ACC112 (cell line): Measurements from ENCODE around the gene SSR1.

ENCODE experiments used
- H2AFZ ChIP-seq: fragments of 200-600 bp; sonication (generic); one replicate; pipeline ENCODE4 v1.6.0; 2017; ENCODE audit warnings: antibody characterized with exemption, low read length; ENCODE audit not compliant: unreplicated experiment
- H3K27ac ChIP-seq: fragments of 200-600 bp; sonication (generic); 2 replicates; pipeline ENCODE4 v1.5.1; 2014; ENCODE audit warnings: low read depth, mild to moderate bottlenecking, antibody characterized with exemption, low read length, moderate library complexity
- H3K27me3 ChIP-seq: fragments of 200-600 bp; sonication (generic); 2 replicates; pipeline ENCODE4 v1.6.1; 2014; ENCODE audit warnings: mild to moderate bottlenecking, antibody characterized with exemption, low read length, moderate library complexity, mixed read lengths; ENCODE audit not compliant: insufficient read depth
- H3K36me3 ChIP-seq: fragments of 200-600 bp; sonication (generic); 2 replicates; pipeline ENCODE4 v1.6.1; 2016; ENCODE audit warnings: mild to moderate bottlenecking, antibody characterized with exemption, low read length, moderate library complexity, mixed read lengths; ENCODE audit not compliant: insufficient read depth
- H3K4me1 ChIP-seq: fragments of 200-600 bp; sonication (generic); one replicate; pipeline ENCODE4 v1.6.1; 2016; ENCODE audit warnings: low read length, mixed read lengths; ENCODE audit not compliant: insufficient read depth, unreplicated experiment, control insufficient read depth
- H3K4me3 ChIP-seq: fragments of 200-600 bp; sonication (generic); 2 replicates; pipeline ENCODE4 v1.5.1; 2014; ENCODE audit warnings: mild to moderate bottlenecking, low read depth, low read length
- H3K79me2 ChIP-seq: fragments of 200-600 bp; sonication (generic); one replicate; pipeline ENCODE4 v1.6.0; 2016; ENCODE audit warnings: low read length; ENCODE audit not compliant: control insufficient read depth, unreplicated experiment, insufficient read depth

The SSR1 gene

GRCh38 chr6:7304821-7305220 is 8.2 kb downstream of the SSR1 start:
- Histone ChIP-seq H3K27me3 (no peaks in the 10 kb centered on the region), H3K27ac (no peak overlapping the region), H3K79me2 (peaks cover 51% of the 10 kb centered on the region), H3K4me1 (peaks cover 7% of the 10 kb centered on the region), H3K4me3 (no peak overlapping the region), H3K36me3 (peaks cover 44% of the 10 kb centered on the region), H2AFZ (no peak overlapping the region)

GRCh38 chr6:7301702-7302101 is 11.3 kb downstream of the SSR1 start:
- Histone ChIP-seq H2AFZ (no peak overlapping the region), H3K4me1 (no peaks in the 10 kb centered on the region), H3K27me3 (no peaks in the 10 kb centered on the region), H3K4me3 (no peak overlapping the region), H3K36me3 (peaks cover 45% of the 10 kb centered on the region), H3K27ac (no peak overlapping the region), H3K79me2 (peaks cover 23% of the 10 kb centered on the region)

- Histone ChIP-seq H3K4me1 (no peaks in the 10 kb centered on the region), H3K27ac (no peak overlapping the region), H3K36me3 (peaks cover 48% of the 10 kb centered on the region), H3K27me3 (no peaks in the 10 kb centered on the region), H3K79me2 (peaks cover 26% of the 10 kb centered on the region), H3K4me3 (no peak overlapping the region), H2AFZ (no peak overlapping the region)
These were observed 12.1 kb downstream of the SSR1 start for GRCh38 chr6:7300926-7301325.

- no peak overlapping the region for H3K4me3 ChIP-seq
- no peak overlapping the region for H3K27ac ChIP-seq
- no peaks in the 10 kb centered on the region for H3K4me1 ChIP-seq
- H3K79me2 ChIP-seq = peaks cover 5% of the 10 kb centered on the region
- H2AFZ ChIP-seq = no peak overlapping the region
- no peaks in the 10 kb centered on the region for H3K27me3 ChIP-seq
- H3K36me3 ChIP-seq = peaks cover 53% of the 10 kb centered on the region
These were observed 14.9 kb downstream of the SSR1 start for GRCh38 chr6:7298113-7298512.

- peaks cover 49% of the 10 kb centered on the region for H3K36me3 ChIP-seq
- peaks cover 5% of the 10 kb centered on the region for H3K79me2 ChIP-seq
- H3K4me1 ChIP-seq = no peaks in the 10 kb centered on the region
- no peak overlapping the region for H3K4me3 ChIP-seq
- H3K27ac ChIP-seq = no peak overlapping the region
- H2AFZ ChIP-seq = no peak overlapping the region
- no peaks in the 10 kb centered on the region for H3K27me3 ChIP-seq
These were observed 16.4 kb downstream of the SSR1 start for GRCh38 chr6:7296602-7297001.

- Histone ChIP-seq H3K27ac (no peak overlapping the region), H3K36me3 (peaks cover 45% of the 10 kb centered on the region), H2AFZ (no peak overlapping the region), H3K79me2 (peaks cover 3% of the 10 kb centered on the region), H3K4me1 (no peaks in the 10 kb centered on the region), H3K4me3 (no peak overlapping the region), H3K27me3 (no peaks in the 10 kb centered on the region)
These were observed 17.1 kb downstream of the SSR1 start for GRCh38 chr6:7295916-7296315.

- H2AFZ ChIP-seq = no peak overlapping the region
- H3K4me3 ChIP-seq = no peak overlapping the region
- no peaks in the 10 kb centered on the region for H3K4me1 ChIP-seq
- H3K27ac ChIP-seq = no peak overlapping the region
- H3K36me3 ChIP-seq = peaks cover 30% of the 10 kb centered on the region
- H3K79me2 ChIP-seq = peaks cover 3% of the 10 kb centered on the region
- H3K27me3 ChIP-seq = no peaks in the 10 kb centered on the region
These were observed 20.3 kb downstream of the SSR1 start for GRCh38 chr6:7292596-7293255.

GRCh38 chr6:7290079-7290478 is 22.9 kb downstream of the SSR1 start:
- Histone ChIP-seq H3K27ac (no peak overlapping the region), H3K4me3 (no peak overlapping the region), H3K27me3 (no peaks in the 10 kb centered on the region), H3K4me1 (no peaks in the 10 kb centered on the region), H2AFZ (no peak overlapping the region), H3K79me2 (no peaks in the 10 kb centered on the region), H3K36me3 (peaks cover 25% of the 10 kb centered on the region)

GRCh38 chr6:7285416-7285815 is 27.6 kb downstream of the SSR1 start:
- Histone ChIP-seq H3K79me2 (no peaks in the 10 kb centered on the region), H3K36me3 (peaks cover 16% of the 10 kb centered on the region; the same call in 1 of the 2 replicates), H2AFZ (no peak overlapping the region), H3K4me1 (no peaks in the 10 kb centered on the region), H3K27me3 (no peaks in the 10 kb centered on the region), H3K27ac (no peak overlapping the region), H3K4me3 (no peak overlapping the region)

- Histone ChIP-seq H3K36me3 (peaks cover 14% of the 10 kb centered on the region; the same call in 1 of the 2 replicates), H3K4me3 (no peak overlapping the region), H3K4me1 (no peaks in the 10 kb centered on the region), H3K27ac (no peak overlapping the region), H3K79me2 (no peaks in the 10 kb centered on the region), H3K27me3 (no peaks in the 10 kb centered on the region), H2AFZ (no peak overlapping the region)
These were observed 29.3 kb downstream of the SSR1 start for GRCh38 chr6:7283676-7284075.

- no peaks in the 10 kb centered on the region for H3K79me2 ChIP-seq
- H3K36me3 ChIP-seq = peaks cover 5% of the 10 kb centered on the region; the same call in 1 of the 2 replicates
- no peak overlapping the region for H2AFZ ChIP-seq
- no peaks in the 10 kb centered on the region for H3K4me1 ChIP-seq
- H3K27me3 ChIP-seq = no peaks in the 10 kb centered on the region
- no peak overlapping the region for H3K4me3 ChIP-seq
- H3K27ac ChIP-seq = no peak overlapping the region
These were observed 30.7 kb downstream of the SSR1 start for GRCh38 chr6:7282097-7282906.
